Stimulated activated CD4-positive, alpha-beta T cell treated with anti-CD3 and anti-CD28 coated beads, TNF-alpha, amount 100 ng/mL, for 4 hours (primary cell): ENCODE data around the gene OTUB1.

ENCODE experiments used
- DNase-seq, 3 experiments: peaks; one replicate each; pipeline ENCODE4 v3.0.0-alpha.2; 2020; ENCODE audit warnings: low read depth in 3 of 3

The OTUB1 gene

GRCh38 chr11:64004590-64004984 lies 18.3 kb downstream of the OTUB1 start:
- DNase-seq, result no peak

- DNase-seq, result no peak
Observed at GRCh38 chr11:64005691-64006090, 19.5 kb downstream of the OTUB1 start.

GRCh38 chr11:64006398-64006797 lies 20.2 kb downstream of the OTUB1 start:
- DNase-seq, result no peak

DNA sequence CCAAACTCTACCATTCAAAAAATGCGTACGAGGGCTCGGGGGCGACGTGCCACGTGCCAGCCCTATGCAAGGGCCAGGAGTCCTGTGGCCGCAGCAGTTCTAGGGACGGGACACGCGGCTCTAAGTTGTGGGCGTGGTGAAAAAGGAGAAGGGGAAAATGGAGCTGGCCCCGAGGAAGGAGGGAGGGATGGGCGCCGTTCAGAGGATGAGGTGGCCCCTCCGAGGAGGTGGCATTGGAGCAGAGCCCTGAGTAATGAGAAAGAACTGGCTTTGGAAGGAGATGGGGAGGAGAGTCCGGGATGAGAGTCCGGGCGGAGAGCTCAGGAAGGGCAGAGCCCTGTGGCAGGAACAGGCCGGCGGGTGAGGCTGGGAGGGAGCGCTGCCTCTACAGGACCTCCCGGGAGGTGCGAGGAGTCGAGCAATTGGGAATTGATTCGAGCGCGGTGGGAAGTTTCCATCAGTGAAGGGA lies 21.0 kb downstream of the OTUB1 start:
- DNase-seq, result no peak

DNA sequence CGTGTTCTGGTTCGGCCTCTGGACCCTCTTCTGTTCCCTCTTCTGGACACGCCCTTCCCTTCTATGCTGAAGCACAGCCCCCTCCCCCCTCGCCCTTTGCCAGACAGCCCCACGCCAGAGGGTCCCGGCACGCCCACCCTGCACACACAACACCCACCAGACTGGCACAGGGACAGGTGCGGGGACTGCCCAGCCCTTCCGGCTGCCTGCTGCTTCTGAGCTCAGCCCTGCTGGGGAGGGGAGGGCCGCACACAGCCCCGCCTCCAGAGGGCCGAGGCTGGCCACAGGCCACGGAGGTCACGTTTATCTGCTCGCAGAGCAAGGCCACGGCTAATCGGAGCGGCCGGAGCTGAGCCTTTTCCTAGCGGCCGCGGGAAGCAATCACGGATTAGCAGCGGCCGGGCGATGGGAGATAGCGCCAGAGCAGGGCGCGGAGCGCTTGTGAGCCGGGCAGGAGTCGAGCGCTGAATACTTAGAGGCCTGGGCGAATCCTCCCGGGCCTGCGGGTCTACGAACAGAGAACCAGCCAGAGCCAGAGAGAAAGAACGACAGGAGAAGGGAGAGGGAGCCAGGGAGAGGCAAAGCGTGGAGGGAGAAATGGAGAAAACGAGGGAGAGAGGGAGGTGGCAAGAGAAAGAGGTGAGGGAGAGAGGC lies 21.5 kb downstream of the OTUB1 start:
- no peak for DNase-seq

GRCh38 chr11:64008283-64008913 lies 22.2 kb downstream of the OTUB1 start:
- DNase-seq, result no peak

DNA sequence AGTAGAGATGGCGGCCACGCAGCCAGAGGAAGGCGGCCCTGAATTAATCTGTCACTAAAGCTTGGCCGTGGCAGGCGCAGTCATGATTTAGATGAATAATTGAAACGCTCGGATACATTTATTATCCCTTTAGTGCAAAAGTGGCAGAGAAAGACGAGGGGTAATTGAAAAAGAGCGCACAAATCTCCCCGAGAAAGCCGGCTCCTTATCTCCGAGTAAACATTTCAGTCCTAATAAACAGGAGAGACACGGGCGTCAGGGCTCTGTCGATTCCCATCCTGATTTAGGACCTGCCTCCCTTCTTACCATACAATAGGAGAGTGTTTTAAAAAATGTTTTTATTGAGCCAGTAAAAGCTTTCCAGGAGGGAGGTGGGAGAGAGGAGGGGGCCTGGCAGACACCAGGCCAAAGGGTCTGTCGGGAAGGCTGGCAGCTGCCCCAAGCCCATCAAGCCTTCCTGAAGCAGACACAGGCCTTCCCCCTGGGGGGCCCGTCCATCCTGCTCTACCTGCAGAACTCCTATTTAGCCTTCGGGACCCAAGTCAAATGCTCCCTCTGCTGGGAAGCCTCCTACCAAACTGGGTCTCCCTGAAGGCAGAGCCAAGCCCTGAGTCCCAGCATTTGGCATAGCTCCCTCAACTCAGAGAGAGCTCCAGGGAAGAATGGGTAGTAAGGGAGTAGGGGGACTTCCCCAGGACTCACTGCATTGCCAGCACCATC lies 22.8 kb downstream of the OTUB1 start:
- DNase-seq, result no peak

DNA sequence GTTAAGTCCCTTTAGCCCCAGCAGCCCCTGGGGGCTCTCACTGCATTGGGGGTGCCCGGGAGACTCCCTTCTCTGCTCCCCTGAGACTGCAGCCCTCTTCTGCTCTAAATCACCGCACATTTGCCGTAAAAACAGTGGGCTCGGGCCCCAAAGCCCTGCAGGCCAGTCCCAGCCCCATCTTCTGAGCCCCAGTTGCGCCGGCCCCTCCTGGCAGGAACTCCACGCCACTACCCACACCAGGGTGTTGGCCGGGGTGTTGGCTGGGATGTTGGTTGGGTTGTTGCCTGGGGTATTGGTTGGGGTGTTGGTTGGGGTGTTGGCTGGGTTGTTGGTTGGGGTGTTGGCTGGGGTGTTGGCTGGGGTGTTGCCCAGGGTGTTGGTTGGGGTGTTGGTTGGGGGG lies 23.5 kb downstream of the OTUB1 start:
- no peak for DNase-seq

DNA sequence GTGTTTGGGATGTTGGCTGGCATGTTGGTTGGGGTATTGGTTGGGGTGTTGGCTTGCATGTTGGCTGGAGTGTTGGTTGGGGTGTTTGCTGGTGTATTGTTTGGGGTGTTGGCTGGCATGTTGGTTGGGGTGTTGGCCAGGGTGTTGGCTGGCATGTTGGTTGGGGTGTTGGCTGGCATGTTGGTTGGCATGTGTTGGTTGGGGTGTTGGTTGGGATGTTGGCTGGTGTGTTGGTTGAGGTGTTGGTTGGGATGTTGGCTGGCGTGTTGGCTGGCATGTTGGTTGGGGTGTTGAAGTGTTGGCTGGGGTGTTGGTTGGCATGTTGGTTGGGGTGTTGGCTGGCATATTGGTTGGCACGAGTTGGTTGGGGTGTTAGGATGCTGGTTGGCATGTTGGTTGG lies 24.5 kb downstream of the OTUB1 start:
- DNase-seq, result no peak

- DNase-seq, result no peak
Observed at GRCh38 chr11:64011371-64011770, 25.1 kb downstream of the OTUB1 start.

GRCh38 chr11:64013141-64013896 lies 27.1 kb downstream of the OTUB1 start:
- no peak for DNase-seq

GRCh38 chr11:64014356-64014755 lies 28.1 kb downstream of the OTUB1 start:
- DNase-seq, result no peak

DNA sequence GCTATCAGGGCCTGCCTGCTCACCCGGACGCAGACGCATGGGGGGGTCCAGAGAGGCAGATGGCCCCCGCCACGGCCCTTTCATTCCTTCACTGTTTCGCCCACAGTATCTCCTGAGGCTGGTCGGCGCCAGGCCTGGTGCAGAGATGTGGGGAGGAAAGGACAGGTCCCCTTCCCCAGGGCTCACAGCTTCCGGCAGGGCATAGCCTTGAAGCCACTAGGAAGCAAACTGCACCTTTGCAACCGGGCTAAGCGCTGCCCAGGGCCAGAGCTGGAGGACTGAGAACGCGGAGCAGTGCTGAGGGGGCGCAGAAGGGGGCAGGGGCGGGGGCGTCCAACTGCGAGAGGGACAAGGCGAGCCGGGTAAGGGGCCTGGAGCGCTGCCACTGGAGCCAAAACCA lies 29.3 kb downstream of the OTUB1 start:
- DNase-seq, result no peak

- no peak for DNase-seq
Observed at GRCh38 chr11:64015935-64016845, 30.0 kb downstream of the OTUB1 start.

- no peak for DNase-seq
Observed at GRCh38 chr11:64017945-64018224, 31.6 kb downstream of the OTUB1 start.

GRCh38 chr11:64018310-64018709 lies 32.1 kb downstream of the OTUB1 start:
- no peak for DNase-seq

GRCh38 chr11:64019106-64020037 lies 33.1 kb downstream of the OTUB1 start:
- no peak for DNase-seq

GRCh38 chr11:64020976-64021756 lies 34.9 kb downstream of the OTUB1 start:
- DNase-seq, result no peak

DNA sequence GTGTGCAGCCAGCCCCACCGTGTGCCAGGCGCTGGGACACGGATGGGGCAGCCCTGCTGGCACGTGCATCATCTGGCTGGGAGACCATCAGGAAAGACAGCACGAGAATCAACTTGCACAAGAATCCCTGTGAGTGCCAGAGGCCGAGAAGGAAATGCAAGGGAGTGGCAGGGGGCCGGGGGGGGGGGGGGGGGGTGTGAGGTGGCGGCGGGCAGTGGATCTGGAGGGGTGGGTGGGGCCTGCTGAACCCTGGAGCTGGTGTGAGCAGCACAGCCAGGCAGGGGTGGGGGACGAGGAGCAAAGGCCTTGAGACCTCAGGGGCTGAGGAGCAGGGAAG lies 35.5 kb downstream of the OTUB1 start:
- DNase-seq, result no peak
